Motor neuron (in vitro differentiated cells): ENCODE data around the gene C15orf40. TPM values are rescaled to one million over a fixed set of nuclear protein-coding genes. Genes with fewer than 3 reads are reported as not detected.
"Not testable (repeated sequence)": the region's sequence is repeated elsewhere in the genome, so short reads cannot be mapped to it uniquely, and the experiment has no call there.

Experiments used
- ATAC-seq, 8 experiments: fragments of 200-7000 bp; cut with Tn5 transposase; replicated peaks in 6 of 8; 2 replicates each; pipeline ENCODE4 v1.8.0; 2021; ENCODE audit warnings: mild to moderate bottlenecking in 8 of 8, moderate library complexity in 8 of 8
- H3K27ac ChIP-seq, 2 donors: fragments of 250-450 bp; sonication (Bioruptor Pico); 2 replicates each; pipeline ENCODE4 v1.9.0; 2021; ENCODE audit warnings: antibody characterized with exemption in 2 of 2, mild to moderate bottlenecking in 2 of 2, moderate library complexity in 1 of 2
- H3K4me1 ChIP-seq, 2 donors: fragments of 250-450 bp; sonication (Bioruptor Pico); replicated peaks in 1 of 2; 2 replicates each; pipeline ENCODE4 v1.6.1; 2021; ENCODE audit warnings: antibody characterized with exemption in 2 of 2, mild to moderate bottlenecking in 2 of 2, moderate library complexity in 1 of 2
- H3K4me3 ChIP-seq, 5 donors: fragments of 250-450 bp; sonication (Bioruptor Pico); 2 replicates each; pipeline ENCODE4 v1.9.0; 2021; ENCODE audit warnings: antibody characterized with exemption in 5 of 5, mild to moderate bottlenecking in 5 of 5, moderate library complexity in 4 of 5
- WGBS, 10 experiments: fragments of 450-650 bp; shearing (Covaris generic); methylation state at CpG; one replicate each; pipeline ENCODE4 v1.0.0; 2022; 5-methylcytosine and 5-hydroxymethylcytosine counted together
- in situ Hi-C, 9 experiments: fragments of 400-800 bp; cut with MboI; loops; one replicate each; pipeline ENCODE4 v1.15.0; 2021; ENCODE audit warnings: low sequenced_read_pairs in 9 of 9, low pct_unique_long_range_greater_than_20kb in 2 of 9; ENCODE audit not compliant: unreplicated experiment in 9 of 9
- total RNA-seq, 8 experiments: library from RNA; unstranded; fragments of 300-600 nt; gene quantifications; 2 replicates each; pipeline versions ENCODE4 v1.2.3 to v1.2.4, GENCODE V29; 2022

The C15orf40 gene
- total RNA-seq, 8 experiments from 2014 or later, result 12.2 to 26.0 (median 23.0) TPM

DNA sequence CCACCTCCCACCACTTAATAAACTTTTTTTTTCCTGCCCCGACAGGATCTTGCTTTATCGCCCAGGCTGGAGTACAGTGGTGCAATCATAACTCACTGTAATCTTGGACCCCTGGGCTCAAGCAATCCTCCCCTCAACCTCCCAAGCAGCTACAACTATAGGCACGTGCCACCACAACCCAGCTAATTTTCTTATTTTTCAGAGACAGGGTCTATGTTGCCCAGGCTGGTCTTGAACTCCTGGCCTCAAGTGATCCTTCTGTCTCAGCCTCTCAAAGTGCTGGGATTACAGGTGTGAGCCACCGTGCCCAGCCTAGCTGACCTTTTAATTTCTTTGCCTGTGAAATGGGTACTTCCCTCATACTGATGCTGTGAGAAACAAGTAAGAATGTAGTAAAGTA is 3.9 kb upstream of the C15orf40 start:
- 50 to 100% (median 92%) methylated on average over 1 to 4 of the region's 4 CpGs; no CpG with 5 or more reads in 1 of the 10 experiments for WGBS, 10 experiments
- in situ Hi-C loops, result loop anchor here in 2 of 9 experiments (25.0 kb wide), 2 partner anchors 197 to 478 kb away; partner anchors contain the start of genes HDGFL3 (in 1 of the 2) and RPS17 (in 1 of the 2)
- H3K4me3 ChIP-seq, result no peak overlapping the region
- H3K27ac ChIP-seq, result no peak overlapping the region
- peaks cover 29 to 32% of the 10 kb centered on the region in 2 donors for H3K4me1 ChIP-seq
- ATAC-seq, result no peak

DNA sequence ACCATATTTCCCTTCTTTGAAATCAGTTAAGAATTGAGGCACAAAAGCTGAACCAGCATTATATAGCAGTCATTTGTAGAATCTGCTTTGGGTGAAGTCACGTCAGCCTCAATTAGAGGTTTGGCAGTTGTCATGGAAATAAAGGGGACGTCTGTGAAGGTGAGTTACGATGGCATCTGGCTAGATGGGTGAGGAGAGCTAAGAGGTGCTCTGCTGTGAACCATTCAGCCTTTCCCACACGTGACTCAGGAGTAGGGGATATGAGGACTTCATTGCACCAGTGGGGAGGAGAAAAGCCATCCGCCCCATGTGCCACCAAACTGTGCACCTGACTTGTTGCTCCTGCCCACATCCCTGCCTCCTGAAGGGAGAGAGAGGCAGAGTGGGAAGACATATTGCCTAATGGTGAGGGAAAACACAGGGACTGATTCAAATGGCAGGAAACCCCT is 2.8 kb upstream of the C15orf40 start:
- Histone ChIP-seq H3K4me3 (no peak overlapping the region), H3K27ac (no peak overlapping the region), H3K4me1 (peaks cover 34 to 36% of the 10 kb centered on the region in 2 donors)
- in situ Hi-C loops, result loop anchor here in 2 of 9 experiments (25.0 kb wide), 2 partner anchors 198 to 477 kb away; partner anchors contain the start of genes HDGFL3 (in 1 of the 2) and RPS17 (in 1 of the 2)
- no peak for ATAC-seq
- 50 to 100% (median 61%) methylated on average over 1 to 4 of the region's 5 CpGs; no CpG with 5 or more reads in 5 of the 10 experiments for WGBS, 10 experiments

DNA sequence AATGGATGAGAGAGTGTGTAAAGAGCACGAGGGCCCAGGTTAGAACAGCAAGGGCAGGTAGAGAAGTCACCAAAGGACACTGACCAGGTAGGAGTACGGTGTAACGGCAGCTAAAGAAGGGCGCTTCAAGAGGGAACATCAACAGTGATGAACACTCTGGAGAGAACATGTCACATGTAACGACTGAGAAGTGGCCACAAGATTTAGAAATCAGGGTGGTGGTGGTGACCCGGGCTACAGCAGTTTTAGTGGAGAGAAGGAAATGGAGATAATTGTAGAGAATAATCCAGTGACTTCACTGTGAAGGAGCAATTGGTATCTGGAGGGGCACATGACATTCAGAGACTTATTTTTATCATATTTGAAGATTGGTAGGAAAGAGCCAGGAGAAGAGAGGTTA is 1.2 kb upstream of the C15orf40 start:
- no peak overlapping the region for H3K27ac ChIP-seq
- 80 to 100% (median 96%) methylated on average over 1 to 6 of the region's 6 CpGs for WGBS, 10 experiments
- no peak for ATAC-seq
- H3K4me3 ChIP-seq, result no peak overlapping the region
- peaks cover 34 to 36% of the 10 kb centered on the region in 2 donors for H3K4me1 ChIP-seq
- in situ Hi-C loops, result loop anchor here in 2 of 9 experiments (25.0 kb wide), 2 partner anchors 200 to 475 kb away; partner anchors contain the start of genes HDGFL3 (in 1 of the 2) and RPS17 (in 1 of the 2)

DNA sequence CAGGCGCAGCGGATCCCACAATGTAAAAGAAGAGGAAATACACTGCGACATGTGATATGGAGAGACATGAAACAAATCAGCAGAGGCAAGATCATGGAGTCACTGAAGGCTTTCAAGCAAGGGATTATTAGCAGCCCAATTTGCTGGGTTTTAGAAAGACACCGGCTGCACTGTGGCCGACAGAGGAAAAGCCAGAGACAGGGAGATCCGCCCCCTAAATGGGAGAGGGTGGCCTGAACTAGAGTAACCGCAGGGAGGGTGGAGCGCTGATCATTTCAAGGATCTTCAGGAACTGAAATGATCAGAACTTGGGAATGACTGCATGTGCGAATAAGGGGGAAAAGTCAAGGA is 612 bp upstream of the C15orf40 start:
- peak in 3 of 8 experiments; percentile 5 to 32 (median 8) for ATAC-seq
- WGBS, 10 experiments, result 4 to 88% (median 63%) methylated on average over 1 to 9 of the region's 9 CpGs; no CpG with 5 or more reads in 1 of the 10 experiments

DNA sequence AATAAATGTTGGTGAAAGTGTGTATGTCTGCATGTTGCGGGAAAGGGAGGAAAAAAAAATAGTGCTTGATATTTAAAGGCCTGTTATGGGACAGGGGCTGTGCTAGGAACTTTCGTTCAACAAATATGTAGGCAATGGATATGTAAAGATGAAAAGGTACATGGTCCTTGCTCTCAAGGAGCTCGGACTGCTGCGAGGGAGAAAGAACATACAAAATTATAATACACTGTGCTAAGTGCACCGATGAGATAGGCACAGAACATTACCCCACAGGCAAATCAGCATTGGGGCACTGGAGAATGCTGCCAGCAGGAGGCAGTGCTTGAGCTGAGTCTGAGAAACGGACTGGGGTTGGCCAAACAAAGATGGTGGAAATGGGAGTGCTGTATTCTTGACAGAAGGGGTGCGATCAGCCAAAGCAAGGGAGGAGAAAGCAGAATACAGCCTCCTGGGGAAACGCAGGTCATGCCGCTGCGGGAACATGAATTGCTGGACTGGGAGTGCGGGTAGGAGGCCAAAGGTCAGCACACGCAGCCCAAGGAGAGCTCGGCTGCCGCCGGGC is 649 bp downstream of the C15orf40 start:
- peak overlapping the region; percentile 73 to 84 for H3K27ac ChIP-seq
- peak overlapping the region; percentile 87 to 98 (median 89) for H3K4me3 ChIP-seq
- in situ Hi-C loops, result loop anchor here in 2 of 9 experiments (25.0 kb wide), 2 partner anchors 202 to 473 kb away; partner anchors contain the start of genes HDGFL3 (in 1 of the 2) and RPS17 (in 1 of the 2)
- ATAC-seq, result peak; percentile 3 to 60 (median 38)
- peaks cover 34 to 36% of the 10 kb centered on the region in 2 donors for H3K4me1 ChIP-seq
- WGBS, 10 experiments, result 8 to 80% (median 32%) methylated on average over 1 to 8 of the region's 15 CpGs; no CpG with 5 or more reads in 2 of the 10 experiments

More for the DNA sequence above, 612 bp upstream of the C15orf40 start:
- Histone ChIP-seq H3K4me3 (peak overlapping the region; percentile 87 to 98 (median 89)), H3K4me1 (peaks cover 34 to 36% of the 10 kb centered on the region in 2 donors), H3K27ac (peak overlapping the region; percentile 73 to 84)
- in situ Hi-C loops, result loop anchor here in 2 of 9 experiments (25.0 kb wide), 2 partner anchors 200 to 475 kb away; partner anchors contain the start of genes HDGFL3 (in 1 of the 2) and RPS17 (in 1 of the 2)

DNA sequence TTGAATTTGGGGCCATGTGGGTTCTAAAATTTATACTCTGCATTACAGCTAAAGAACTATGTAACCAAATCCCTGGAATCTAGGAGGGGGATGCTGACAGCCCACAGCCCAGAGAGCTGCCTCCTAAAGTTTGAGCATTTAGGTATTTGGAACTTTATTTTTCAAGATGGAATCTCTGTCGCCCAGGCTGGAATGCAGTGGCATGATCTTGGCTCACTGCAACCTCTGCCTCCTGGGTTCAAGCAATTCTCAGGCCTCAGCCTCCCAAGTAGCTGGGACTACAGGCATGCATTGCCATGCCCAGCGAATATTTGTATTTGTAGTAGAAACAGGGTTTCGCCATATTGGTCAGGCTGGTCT is 10.8 kb downstream of the C15orf40 start:
- in situ Hi-C loops, result loop anchor here in 2 of 9 experiments (25.0 kb wide), 2 partner anchors 212 to 463 kb away; partner anchors contain the start of genes HDGFL3 (in 1 of the 2) and RPS17 (in 1 of the 2)
- not testable (repeated sequence) for H3K27ac ChIP-seq, H3K4me1 ChIP-seq, H3K4me3 ChIP-seq
- peak in 1 of 8 experiments; percentile 26 for ATAC-seq
- WGBS, 10 experiments, result 38 to 100% (median 90%) methylated on average over 1 to 3 of the region's 3 CpGs; no CpG with 5 or more reads in 5 of the 10 experiments

DNA sequence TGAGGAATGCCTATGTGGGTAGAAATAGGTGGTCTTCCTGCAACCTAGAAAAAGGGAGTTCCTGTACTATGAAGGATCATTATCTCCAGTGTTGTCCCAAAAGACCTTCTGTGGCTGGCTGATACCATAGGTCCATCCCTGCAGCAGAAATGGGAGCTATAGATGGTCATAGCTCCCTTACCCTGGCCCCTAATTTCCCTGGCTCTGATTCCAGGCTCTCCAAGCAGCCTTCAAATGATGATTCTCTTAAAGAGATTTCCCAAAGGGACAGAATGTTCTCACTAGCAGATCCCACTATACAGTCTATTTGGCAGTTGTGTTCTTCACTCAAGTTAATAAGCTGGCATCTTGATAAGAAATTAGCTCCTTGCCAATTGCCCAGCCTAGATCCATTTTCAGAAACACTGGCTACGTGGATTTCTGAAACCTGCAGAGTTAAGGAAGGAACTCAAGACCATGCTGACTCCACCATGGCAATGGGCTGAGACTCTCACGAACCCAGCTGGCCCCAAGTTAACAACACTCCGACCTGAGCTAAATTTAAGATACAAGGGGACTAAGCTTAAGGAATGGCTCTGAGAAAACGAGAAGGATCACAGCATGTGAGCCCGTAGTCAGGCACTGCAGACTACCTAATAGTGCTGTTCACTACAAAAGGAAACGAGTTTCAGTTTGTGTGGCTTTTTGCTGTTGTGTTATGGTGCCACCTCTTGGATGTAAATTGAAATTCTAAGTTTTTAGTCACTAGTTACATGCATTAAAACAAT is 11.4 kb downstream of the C15orf40 start:
- in situ Hi-C loops, result loop anchor here in 2 of 9 experiments (10.0 to 25.0 kb wide), 4 partner anchors 145 to 463 kb away; partner anchors contain the start of genes HDGFL3 (in 1 of the 2) and RPS17 (in 1 of the 2)
- Histone ChIP-seq H3K27ac (no peak overlapping the region), H3K4me3 (no peak overlapping the region), H3K4me1 (no peaks in the 10 kb centered on the region)
- WGBS, 10 experiments, result 0 to 48% (median 20%) methylated on average over 3 to 5 of the region's 6 CpGs; no CpG with 5 or more reads in 4 of the 10 experiments
- ATAC-seq, result peak in 6 of 8 experiments; percentile 24 to 92 (median 75)

DNA sequence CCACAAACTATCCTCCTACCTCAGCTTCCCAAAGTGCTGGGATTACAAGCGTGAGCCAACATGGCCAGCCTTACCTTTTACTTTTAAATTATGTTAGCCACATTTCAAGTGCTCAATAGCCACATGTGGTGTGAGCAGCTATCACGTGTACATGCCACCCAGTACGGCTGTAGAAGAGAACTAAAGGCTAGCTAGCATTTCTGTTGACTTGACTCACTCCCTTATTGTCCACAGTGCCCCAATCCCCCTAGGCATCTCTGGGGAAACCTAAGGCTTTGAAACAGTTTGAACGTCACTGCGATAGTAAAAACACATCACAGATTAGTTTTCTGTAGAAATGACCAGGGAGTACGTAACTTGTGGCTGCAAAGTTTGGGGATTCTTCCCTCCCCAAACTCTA is 12.0 kb downstream of the C15orf40 start:
- no peak overlapping the region for H3K27ac ChIP-seq
- no peaks in the 10 kb centered on the region for H3K4me1 ChIP-seq
- no peak overlapping the region for H3K4me3 ChIP-seq
- ATAC-seq, result no peak
- WGBS, 10 experiments, result 29 to 100% (median 93%) methylated on average over 1 to 6 of the region's 6 CpGs; no CpG with 5 or more reads in 2 of the 10 experiments
- in situ Hi-C loops, result loop anchor here in 1 of 9 experiments (10.0 to 25.0 kb wide), 2 partner anchors 145 to 412 kb away; no protein-coding TSS in a partner anchor

DNA sequence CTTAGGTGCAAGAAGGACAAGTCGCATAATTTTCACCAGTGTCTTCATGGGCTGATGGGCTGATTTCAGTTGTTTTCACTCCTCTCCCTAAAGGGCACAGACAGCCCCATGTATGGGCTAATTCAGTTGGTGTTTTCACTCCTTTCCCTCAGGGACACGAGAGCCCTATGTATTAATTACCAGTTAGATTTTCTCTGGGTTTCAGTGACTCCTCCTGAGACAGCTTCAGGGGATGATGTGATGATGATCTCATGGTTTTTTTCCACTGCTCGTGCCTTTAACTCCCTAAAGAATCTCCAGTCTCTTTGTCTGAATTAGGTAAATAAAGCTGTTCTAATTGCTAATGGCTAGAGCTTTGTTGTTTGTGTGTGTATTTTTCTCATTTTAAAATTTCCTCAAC is 15.5 kb downstream of the C15orf40 start:
- Histone ChIP-seq H3K27ac (no peak overlapping the region), H3K4me3 (no peak overlapping the region), H3K4me1 (no peaks in the 10 kb centered on the region)
- ATAC-seq, result peak in 3 of 8 experiments; percentile 57 to 92 (median 83)
- WGBS, 10 experiments, result 41 to 100% (median 70%) methylated on average over 1 to 3 of the region's 3 CpGs; no CpG with 5 or more reads in 4 of the 10 experiments
- in situ Hi-C loops, result loop anchor here in 1 of 9 experiments (10.0 to 25.0 kb wide), 2 partner anchors 141 to 409 kb away; no protein-coding TSS in a partner anchor

DNA sequence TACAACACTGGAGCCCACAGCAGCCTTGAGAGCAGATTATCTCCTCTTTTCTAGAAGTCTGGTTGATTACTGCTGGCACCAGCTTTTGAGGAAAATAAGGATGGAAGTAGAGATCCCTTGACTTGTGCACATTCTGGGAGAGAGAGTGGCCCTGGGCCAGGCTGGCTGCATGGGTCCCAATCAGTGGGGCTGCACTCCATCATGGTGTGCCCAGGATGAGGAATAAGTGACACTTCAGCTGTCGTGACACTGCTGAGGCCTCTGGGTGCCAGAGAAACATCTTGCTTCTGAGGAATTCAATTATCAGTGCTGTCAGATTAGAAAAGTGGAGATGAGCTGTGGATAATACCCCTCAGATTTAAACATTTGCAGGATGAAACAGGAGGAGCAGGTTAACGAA is 16.4 kb downstream of the C15orf40 start:
- Histone ChIP-seq H3K4me3 (no peak overlapping the region), H3K4me1 (no peaks in the 10 kb centered on the region), H3K27ac (no peak overlapping the region)
- WGBS, 10 experiments, result 80 to 100% (median 100%) methylated on average over 1 to 2 of the region's 2 CpGs; no CpG with 5 or more reads in 3 of the 10 experiments
- in situ Hi-C loops, result loop anchor here in 1 of 9 experiments (10.0 to 25.0 kb wide), 2 partner anchors 140 to 408 kb away; no protein-coding TSS in a partner anchor
- no peak for ATAC-seq

DNA sequence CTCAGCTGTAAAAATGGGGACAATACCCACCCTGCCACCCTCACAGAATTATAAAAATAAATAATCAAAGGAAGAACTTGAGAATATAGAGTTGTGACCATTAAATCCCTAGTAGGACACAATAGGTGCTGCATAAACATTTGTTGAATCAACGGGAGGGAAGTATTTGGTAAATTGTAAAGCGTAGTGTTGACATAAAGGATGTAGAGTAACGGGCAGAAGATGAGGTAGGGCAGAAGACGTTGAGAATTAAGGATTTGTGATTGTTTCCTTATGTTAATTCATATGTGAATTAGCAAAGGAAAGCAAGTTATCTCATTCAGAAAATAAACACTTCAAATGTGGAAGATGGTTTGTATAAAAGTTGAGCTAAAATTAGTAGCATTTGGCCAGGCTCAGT is 18.3 kb downstream of the C15orf40 start:
- peak in 1 of 8 experiments; percentile 52 for ATAC-seq
- H3K27ac ChIP-seq, result no peak overlapping the region
- H3K4me1 ChIP-seq, result no peaks in the 10 kb centered on the region
- H3K4me3 ChIP-seq, result no peak overlapping the region
- WGBS, 10 experiments, result 37 to 100% (median 79%) methylated on average over 2 to 4 of the region's 4 CpGs; no CpG with 5 or more reads in 1 of the 10 experiments
- in situ Hi-C loops, result loop anchor here in 1 of 9 experiments (10.0 to 25.0 kb wide), 2 partner anchors 138 to 406 kb away; no protein-coding TSS in a partner anchor

DNA sequence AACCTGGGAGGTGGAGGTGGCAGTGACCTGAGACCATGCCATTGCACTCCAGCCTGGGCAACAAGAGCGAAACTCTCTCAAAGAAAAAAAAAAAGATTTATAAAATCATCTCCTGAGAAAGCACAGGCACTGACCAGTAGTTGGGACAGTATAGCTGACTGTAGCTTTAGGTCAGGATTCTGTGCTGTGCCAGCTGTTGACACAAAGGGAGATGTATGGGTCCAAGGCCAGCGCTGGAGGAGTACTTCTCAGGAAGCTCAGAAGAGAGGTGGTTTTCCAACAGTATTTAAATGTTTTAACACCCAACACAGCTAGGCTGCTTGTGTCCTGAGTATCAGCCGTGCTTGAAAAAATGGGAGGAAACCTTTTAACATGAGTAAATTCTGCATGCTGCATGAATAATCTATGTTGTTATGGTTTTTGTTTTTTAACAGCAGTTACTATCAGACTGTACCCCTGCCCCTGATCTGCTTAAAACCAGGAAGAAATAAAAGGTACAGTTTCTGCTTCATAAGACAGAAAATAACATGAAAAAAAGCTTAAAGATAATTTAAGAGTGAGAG is 18.9 kb downstream of the C15orf40 start:
- peak in 3 of 8 experiments; percentile 94 to 95 (median 95) for ATAC-seq
- H3K4me1 ChIP-seq, result no peaks in the 10 kb centered on the region
- in situ Hi-C loops, result loop anchor here in 1 of 9 experiments (10.0 to 25.0 kb wide), 2 partner anchors 138 to 405 kb away; no protein-coding TSS in a partner anchor
- H3K4me3 ChIP-seq, result no peak overlapping the region
- no peak overlapping the region for H3K27ac ChIP-seq
- 19 to 100% (median 91%) methylated on average over 1 to 3 of the region's 3 CpGs; no CpG with 5 or more reads in 3 of the 10 experiments for WGBS, 10 experiments
